ENCODE data around the gene PPP2R1B. TPM values are rescaled to one million over a fixed set of nuclear protein-coding genes. Genes with fewer than 3 reads are reported as not detected.

The PPP2R1B gene
- total and polyA plus RNA-seq, 2 of the 8 experiments (the other 6 are each of a cell fraction or from before 2014, with no cell fraction given), result 25.8 to 87.0 TPM

DNA sequence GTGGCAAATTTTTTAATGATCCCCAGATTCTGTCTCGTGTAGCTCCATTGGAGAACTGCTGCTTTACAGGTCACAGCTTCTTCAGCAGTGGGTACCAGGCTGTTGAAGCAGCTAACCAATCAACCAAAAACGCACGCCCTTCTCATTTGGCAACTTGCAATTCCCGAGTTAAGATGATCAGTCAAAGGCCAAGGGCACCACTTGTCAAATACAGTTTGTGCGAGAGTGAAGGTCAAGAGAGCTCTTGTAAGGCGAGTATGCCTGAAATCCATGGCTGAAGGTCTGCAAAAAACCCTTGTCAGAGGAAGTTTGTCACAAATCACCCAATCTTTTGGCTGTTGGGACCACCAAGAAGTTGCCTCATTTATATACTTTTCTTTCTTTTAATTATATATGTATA lies 12.9 kb upstream of the PPP2R1B start (continued):
- TF ChIP-seq, protein P1, sequence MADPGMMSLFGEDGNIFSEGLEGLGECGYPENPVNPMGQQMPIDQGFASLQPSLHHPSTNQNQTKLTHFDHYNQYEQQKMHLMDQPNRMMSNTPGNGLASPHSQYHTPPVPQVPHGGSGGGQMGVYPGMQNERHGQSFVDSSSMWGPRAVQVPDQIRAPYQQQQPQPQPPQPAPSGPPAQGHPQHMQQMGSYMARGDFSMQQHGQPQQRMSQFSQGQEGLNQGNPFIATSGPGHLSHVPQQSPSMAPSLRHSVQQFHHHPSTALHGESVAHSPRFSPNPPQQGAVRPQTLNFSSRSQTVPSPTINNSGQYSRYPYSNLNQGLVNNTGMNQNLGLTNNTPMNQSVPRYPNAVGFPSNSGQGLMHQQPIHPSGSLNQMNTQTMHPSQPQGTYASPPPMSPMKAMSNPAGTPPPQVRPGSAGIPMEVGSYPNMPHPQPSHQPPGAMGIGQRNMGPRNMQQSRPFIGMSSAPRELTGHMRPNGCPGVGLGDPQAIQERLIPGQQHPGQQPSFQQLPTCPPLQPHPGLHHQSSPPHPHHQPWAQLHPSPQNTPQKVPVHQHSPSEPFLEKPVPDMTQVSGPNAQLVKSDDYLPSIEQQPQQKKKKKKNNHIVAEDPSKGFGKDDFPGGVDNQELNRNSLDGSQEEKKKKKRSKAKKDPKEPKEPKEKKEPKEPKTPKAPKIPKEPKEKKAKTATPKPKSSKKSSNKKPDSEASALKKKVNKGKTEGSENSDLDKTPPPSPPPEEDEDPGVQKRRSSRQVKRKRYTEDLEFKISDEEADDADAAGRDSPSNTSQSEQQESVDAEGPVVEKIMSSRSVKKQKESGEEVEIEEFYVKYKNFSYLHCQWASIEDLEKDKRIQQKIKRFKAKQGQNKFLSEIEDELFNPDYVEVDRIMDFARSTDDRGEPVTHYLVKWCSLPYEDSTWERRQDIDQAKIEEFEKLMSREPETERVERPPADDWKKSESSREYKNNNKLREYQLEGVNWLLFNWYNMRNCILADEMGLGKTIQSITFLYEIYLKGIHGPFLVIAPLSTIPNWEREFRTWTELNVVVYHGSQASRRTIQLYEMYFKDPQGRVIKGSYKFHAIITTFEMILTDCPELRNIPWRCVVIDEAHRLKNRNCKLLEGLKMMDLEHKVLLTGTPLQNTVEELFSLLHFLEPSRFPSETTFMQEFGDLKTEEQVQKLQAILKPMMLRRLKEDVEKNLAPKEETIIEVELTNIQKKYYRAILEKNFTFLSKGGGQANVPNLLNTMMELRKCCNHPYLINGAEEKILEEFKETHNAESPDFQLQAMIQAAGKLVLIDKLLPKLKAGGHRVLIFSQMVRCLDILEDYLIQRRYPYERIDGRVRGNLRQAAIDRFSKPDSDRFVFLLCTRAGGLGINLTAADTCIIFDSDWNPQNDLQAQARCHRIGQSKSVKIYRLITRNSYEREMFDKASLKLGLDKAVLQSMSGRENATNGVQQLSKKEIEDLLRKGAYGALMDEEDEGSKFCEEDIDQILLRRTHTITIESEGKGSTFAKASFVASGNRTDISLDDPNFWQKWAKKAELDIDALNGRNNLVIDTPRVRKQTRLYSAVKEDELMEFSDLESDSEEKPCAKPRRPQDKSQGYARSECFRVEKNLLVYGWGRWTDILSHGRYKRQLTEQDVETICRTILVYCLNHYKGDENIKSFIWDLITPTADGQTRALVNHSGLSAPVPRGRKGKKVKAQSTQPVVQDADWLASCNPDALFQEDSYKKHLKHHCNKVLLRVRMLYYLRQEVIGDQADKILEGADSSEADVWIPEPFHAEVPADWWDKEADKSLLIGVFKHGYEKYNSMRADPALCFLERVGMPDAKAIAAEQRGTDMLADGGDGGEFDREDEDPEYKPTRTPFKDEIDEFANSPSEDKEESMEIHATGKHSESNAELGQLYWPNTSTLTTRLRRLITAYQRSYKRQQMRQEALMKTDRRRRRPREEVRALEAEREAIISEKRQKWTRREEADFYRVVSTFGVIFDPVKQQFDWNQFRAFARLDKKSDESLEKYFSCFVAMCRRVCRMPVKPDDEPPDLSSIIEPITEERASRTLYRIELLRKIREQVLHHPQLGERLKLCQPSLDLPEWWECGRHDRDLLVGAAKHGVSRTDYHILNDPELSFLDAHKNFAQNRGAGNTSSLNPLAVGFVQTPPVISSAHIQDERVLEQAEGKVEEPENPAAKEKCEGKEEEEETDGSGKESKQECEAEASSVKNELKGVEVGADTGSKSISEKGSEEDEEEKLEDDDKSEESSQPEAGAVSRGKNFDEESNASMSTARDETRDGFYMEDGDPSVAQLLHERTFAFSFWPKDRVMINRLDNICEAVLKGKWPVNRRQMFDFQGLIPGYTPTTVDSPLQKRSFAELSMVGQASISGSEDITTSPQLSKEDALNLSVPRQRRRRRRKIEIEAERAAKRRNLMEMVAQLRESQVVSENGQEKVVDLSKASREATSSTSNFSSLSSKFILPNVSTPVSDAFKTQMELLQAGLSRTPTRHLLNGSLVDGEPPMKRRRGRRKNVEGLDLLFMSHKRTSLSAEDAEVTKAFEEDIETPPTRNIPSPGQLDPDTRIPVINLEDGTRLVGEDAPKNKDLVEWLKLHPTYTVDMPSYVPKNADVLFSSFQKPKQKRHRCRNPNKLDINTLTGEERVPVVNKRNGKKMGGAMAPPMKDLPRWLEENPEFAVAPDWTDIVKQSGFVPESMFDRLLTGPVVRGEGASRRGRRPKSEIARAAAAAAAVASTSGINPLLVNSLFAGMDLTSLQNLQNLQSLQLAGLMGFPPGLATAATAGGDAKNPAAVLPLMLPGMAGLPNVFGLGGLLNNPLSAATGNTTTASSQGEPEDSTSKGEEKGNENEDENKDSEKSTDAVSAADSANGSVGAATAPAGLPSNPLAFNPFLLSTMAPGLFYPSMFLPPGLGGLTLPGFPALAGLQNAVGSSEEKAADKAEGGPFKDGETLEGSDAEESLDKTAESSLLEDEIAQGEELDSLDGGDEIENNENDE (IDR thresholded peaks at IDR 0.05; ENCODE audit: insufficient replicate concordance, low read length), result no peak
- TF ChIP-seq CHD2 (IDR thresholded peaks at IDR 0.05; ENCODE audit: low read length), result no peak
- no peak for TF ChIP-seq FOSL1 (IDR thresholded peaks at IDR 0.05; ENCODE audit: insufficient read depth, low read depth, low read length)
- no peak for TF ChIP-seq KDM4A (IDR thresholded peaks at IDR 0.05; ENCODE audit: low read depth, low read length, severe bottlenecking)
- no peak for TF ChIP-seq SIX5 (IDR thresholded peaks at IDR 0.05; ENCODE audit: low read depth, low read length)
- TF ChIP-seq NANOG (IDR thresholded peaks at IDR 0.05; ENCODE audit: insufficient read depth, low read depth, low read length, poor library complexity, severe bottlenecking), result no peak
- no peak for TF ChIP-seq POLR2A (IDR thresholded peaks at IDR 0.05; ENCODE audit: control extremely low read depth in 1 of 2, low read depth in 2 of 2, low read length in 2 of 2)
- no peak for TF ChIP-seq RAD21 (IDR thresholded peaks at IDR 0.05 in 1 of 2, conservative IDR thresholded peaks at IDR 0.05 in 1 of 2; ENCODE audit: low read depth in 2 of 2, low read length in 2 of 2)
- TF ChIP-seq YY1 (IDR thresholded peaks at IDR 0.05; ENCODE audit: low read depth, low read length), result no peak
- TF ChIP-seq BACH1 (IDR thresholded peaks at IDR 0.05; ENCODE audit: low read length), result no peak
- no peak for TF ChIP-seq CTBP2 (IDR thresholded peaks at IDR 0.05; ENCODE audit: borderline replicate concordance, insufficient read depth, insufficient read length, low read length)
- no peak for TF ChIP-seq TAF7 (optimal IDR thresholded peaks at IDR 0.05; ENCODE audit: borderline replicate concordance, low read depth, low read length)

Data from H1 (cell line).